ENCODE data around the gene TMEM123. TPM values are rescaled to one million over a fixed set of nuclear protein-coding genes. Genes with fewer than 3 reads are reported as not detected.
A peak's percentile ranks its signal among the peaks of the same experiment; 100 is the strongest.

TMEM123 gene
- total and polyA plus RNA-seq, 2 donors = 98.0 to 188 TPM

DNA sequence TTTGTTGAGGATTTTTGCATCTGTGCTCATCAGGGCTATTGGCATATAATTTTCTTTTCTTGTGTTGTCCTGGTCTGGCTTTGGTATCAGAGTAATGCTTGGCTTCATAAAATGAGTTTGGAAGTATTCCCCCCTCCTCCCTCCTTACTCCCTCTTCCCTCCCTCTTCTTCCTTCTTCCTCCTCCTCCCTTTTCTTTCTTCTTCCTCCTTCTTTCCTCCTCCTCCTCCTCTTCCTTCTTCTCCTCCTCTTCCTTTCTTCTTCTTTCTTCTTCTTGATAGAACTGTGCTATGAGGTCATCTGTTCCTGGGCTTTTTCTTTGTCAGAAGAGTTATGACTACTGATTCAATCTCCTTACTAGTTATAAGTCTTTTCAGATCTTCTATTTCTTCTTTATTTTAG lies 95.4 kb downstream of the TMEM123 start:
- Histone ChIP-seq H3K4me3 (ENCODE audit: low read depth, low read length) (no peak overlapping the region), H3K36me3 (ENCODE audit: insufficient read depth) (peaks cover 2% of the 10 kb centered on the region), H3K4me1 (ENCODE audit: insufficient read depth) (no peaks in the 10 kb centered on the region), H3K27ac (ENCODE audit: low read depth) (no peak overlapping the region)
- DNase-seq (ENCODE audit: extremely low spot score) = no peak

DNA sequence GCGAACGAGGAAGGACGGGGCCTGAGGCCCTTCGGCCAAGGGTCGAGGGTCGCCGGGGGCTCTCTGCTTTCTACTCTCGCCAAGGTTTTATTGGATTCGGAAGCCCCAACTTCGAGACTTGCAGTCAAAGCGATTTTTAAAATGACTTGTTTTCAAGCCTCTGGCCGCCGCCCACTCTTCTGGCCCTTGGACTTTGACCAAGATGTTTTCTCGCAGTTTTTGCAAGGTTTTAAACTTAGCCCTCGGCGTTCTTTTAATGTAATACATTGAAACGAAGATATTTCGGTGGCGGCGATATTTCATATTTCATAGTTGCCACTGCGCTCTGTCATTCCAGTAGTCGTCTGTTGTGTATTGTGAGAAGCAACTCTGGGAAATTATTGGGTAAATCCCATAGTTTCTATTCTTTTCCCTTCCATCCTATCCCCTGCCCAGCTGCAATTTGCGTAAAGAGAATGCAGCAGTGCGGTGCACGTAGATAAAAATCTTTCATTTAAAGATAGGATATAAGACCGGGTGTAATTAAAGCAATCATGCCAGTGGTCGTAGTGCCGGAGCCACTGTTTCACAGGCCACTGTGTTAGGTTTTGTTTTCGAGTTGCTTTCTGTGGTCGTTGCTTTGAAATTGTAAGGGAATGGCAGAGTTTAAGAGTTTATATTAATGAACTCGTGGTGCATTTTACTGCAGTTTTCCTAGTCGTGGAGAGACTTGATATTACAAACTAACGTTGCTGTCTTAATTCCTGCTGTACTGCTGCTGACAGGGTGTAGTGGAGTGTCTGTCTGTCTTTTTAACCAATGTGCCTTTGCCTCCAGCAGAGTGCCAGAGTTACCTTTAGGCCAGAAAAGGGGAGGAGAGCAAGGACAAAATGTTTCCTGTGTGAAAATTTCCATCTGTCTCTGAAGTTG lies 104.8 kb downstream of the TMEM123 start:
- Histone ChIP-seq H3K4me3 (ENCODE audit: low read depth, low read length) (peak overlapping the region; percentile 82), H3K36me3 (ENCODE audit: insufficient read depth) (no peaks in the 10 kb centered on the region), H3K4me1 (ENCODE audit: insufficient read depth) (no peaks in the 10 kb centered on the region), H3K27ac (ENCODE audit: low read depth) (peak overlapping the region; percentile 95)
- under 1% methylated on average over 33 of the region's 33 CpGs for WGBS
- no peak for DNase-seq (ENCODE audit: extremely low spot score)

DNA sequence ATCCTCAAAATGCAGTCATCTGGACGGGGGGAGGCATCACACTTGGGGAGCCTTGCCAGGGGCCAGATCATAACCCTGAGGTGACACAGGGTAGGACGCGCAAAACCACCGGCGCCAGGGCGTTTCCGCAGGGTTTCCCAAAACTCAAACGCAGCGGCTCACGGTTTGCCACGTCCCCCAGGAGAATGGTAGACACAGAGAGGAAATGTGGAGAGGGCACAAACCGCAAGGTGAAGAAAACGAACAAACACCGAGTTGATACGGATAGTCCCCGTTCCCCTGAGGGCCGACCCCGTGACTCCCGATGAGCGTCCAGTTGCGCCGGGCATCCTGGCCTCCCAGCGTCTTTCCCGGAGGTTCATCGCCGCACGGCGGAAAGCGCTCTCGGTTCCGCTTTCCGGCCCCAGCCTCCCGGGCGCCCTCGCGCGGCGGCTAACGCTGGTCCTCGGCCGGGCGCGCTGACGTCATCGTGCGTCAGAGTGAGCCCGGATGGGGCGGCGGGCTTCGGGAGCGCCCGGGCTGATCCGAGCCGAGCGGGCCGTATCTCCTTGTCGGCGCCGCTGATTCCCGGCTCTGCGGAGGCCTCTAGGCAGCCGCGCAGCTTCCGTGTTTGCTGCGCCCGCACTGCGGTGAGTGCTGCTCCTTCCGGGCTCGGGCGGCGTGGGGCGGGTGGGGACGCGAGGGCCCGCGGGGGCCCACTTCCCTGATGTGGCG lies 105.7 kb downstream of the TMEM123 start, which contains the start of gene BIRC2:
Gene BIRC2 (plus strand): TSS at position 467 of the 714 bp plus-strand sequence. CDS start 2,641 bp downstream, outside the sequence.
- peak within 1 kb of the TSS; percentile 95 for H3K27ac ChIP-seq (ENCODE audit: low read depth)
- under 1% methylated on average over 77 of the region's 77 CpGs for WGBS

DNA sequence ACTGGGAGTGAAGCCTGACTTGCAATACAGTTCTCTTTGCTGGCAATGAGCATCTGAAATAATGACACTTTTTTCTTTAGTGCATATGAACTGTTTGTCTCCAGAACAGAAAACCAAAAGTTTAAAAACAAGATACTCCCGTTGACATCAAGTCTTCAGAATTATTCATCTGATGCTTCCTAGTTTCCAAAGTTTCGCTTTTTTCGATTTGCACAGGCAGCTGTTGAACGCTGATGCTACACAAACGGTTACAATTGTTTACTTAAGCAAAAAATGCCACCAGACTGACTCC lies 106.2 kb downstream of the TMEM123 start:
- Histone ChIP-seq H3K36me3 (ENCODE audit: insufficient read depth) (no peaks in the 10 kb centered on the region), H3K4me3 (ENCODE audit: low read depth, low read length) (peak overlapping the region; percentile 82), H3K4me1 (ENCODE audit: insufficient read depth) (no peaks in the 10 kb centered on the region), H3K27ac (ENCODE audit: low read depth) (peak overlapping the region; percentile 95)
- DNase-seq (ENCODE audit: extremely low spot score) = no peak
- WGBS = under 1% methylated on average over 5 of the region's 5 CpGs

More for the DNA sequence above, 105.7 kb downstream of the TMEM123 start, which contains the start of gene BIRC2:
- Histone ChIP-seq H3K4me1 (ENCODE audit: insufficient read depth) (no peaks in the 10 kb centered on the region), H3K36me3 (ENCODE audit: insufficient read depth) (no peaks in the 10 kb centered on the region), H3K4me3 (ENCODE audit: low read depth, low read length) (peak within 1 kb of the TSS; percentile 82)
- DNase-seq (ENCODE audit: extremely low spot score) = peak; percentile 83

Other genes starting within 250 kb of the TMEM123 start
- gene BIRC3, start 135.3 kb downstream of the TMEM123 start, total RNA-seq = 6.2 TPM
- 5.2 TPM for gene BIRC3, start 135.3 kb downstream of the TMEM123 start, polyA plus RNA-seq
- gene BIRC2, start 105.6 kb downstream of the TMEM123 start, total RNA-seq = 104 TPM
- gene BIRC2, start 105.6 kb downstream of the TMEM123 start, polyA plus RNA-seq = 20.9 TPM
- gene MMP7, start 78.0 kb upstream of the TMEM123 start, total RNA-seq = 18.9 TPM
- gene MMP7, start 78.0 kb upstream of the TMEM123 start, polyA plus RNA-seq = 10.2 TPM
- not detected for gene MMP20, start 172.6 kb upstream of the TMEM123 start, total RNA-seq
- not detected for gene MMP20, start 172.6 kb upstream of the TMEM123 start, polyA plus RNA-seq

All from urinary bladder (tissue), 4 donors.